Naive thymus-derived CD4-positive, alpha-beta T cell (primary cell): ENCODE measurements around the gene ZNHIT3. TPM values are rescaled to one million over a fixed set of nuclear protein-coding genes. Genes with fewer than 3 reads are reported as not detected.

Source experiments
- ATAC-seq: fragments of 150-1000 bp; cut with Tn5 transposase; 2 replicates; pipeline ENCODE4 v1.10.0; 2021; ENCODE audit warnings: mild to moderate bottlenecking, moderate library complexity
- CTCF ChIA-PET: fragments of 350-600 bp; sonication (Branson Sonifier 250); formaldehyde crosslinking; loops from one replicate; lab custom pipeline; 2021; ENCODE audit warnings: antibody characterized with exemption; lab: Charles Lee
- POLR2A ChIA-PET: fragments of 350-600 bp; sonication (Branson Sonifier 250); formaldehyde crosslinking; loops from one replicate; lab custom pipeline; 2021; ENCODE audit warnings: antibody characterized with exemption, inconsistent platforms; lab: Charles Lee
- DNase-seq, 9 donors: peaks; one replicate each; pipeline versions ENCODE4 v3.0.0 to v3.0.0-alpha.2; 2020 to 2022; ENCODE audit warnings: mixed read lengths in 1 of 9
- H3K27ac ChIP-seq: one replicate; pipeline ENCODE4 v1.7.0; 2013; ENCODE audit warnings: mild to moderate bottlenecking, low read depth, low read length, moderate library complexity
- H3K27me3 ChIP-seq, 2 donors: one replicate each; pipeline ENCODE4 v1.7.0; 2013; ENCODE audit warnings: low read length in 2 of 2, mild to moderate bottlenecking in 2 of 2, moderate library complexity in 2 of 2; ENCODE audit not compliant: control insufficient read depth in 2 of 2, insufficient read depth in 2 of 2
- H3K36me3 ChIP-seq, 3 experiments: 1 replicate in 2 of 3; 2 replicates in 1 of 3; pipeline ENCODE4 v1.7.0; 2013; ENCODE audit warnings: low read length in 3 of 3, mild to moderate bottlenecking in 3 of 3, moderate library complexity in 1 of 3; ENCODE audit not compliant: insufficient read depth in 3 of 3, control insufficient read depth in 2 of 3
- H3K4me1 ChIP-seq, 2 donors: one replicate each; pipeline ENCODE4 v1.7.0; 2013; ENCODE audit warnings: low read length in 2 of 2, mild to moderate bottlenecking in 2 of 2, moderate library complexity in 1 of 2; ENCODE audit not compliant: control insufficient read depth in 2 of 2, insufficient read depth in 2 of 2
- H3K4me3 ChIP-seq: 2 replicates; pipeline ENCODE4 v1.7.0; 2013; ENCODE audit warnings: mild to moderate bottlenecking, low read length
- H3K9me3 ChIP-seq, 3 experiments: 1 replicate in 2 of 3; 2 replicates in 1 of 3; pipeline ENCODE4 v1.7.0; 2013; ENCODE audit warnings: low read length in 3 of 3; ENCODE audit not compliant: control insufficient read depth in 2 of 3
- H3K27ac Mint-ChIP-seq, 9 donors: one replicate each; pipeline ENCODE4 v1.8.0; 2020 to 2022; ENCODE audit warnings: mixed read lengths in 9 of 9, mild to moderate bottlenecking in 8 of 9, moderate library complexity in 5 of 9, inconsistent platforms in 2 of 9
- H3K27me3 Mint-ChIP-seq, 5 donors: one replicate each; pipeline ENCODE4 v1.8.0; 2021 to 2022; ENCODE audit warnings: mixed read lengths in 5 of 5, mild to moderate bottlenecking in 1 of 5
- H3K36me3 Mint-ChIP-seq, 5 donors: one replicate each; pipeline ENCODE4 v1.8.0; 2020 to 2022; ENCODE audit warnings: mixed read lengths in 5 of 5, mild to moderate bottlenecking in 3 of 5, inconsistent platforms in 1 of 5
- H3K4me1 Mint-ChIP-seq, 7 donors: one replicate each; pipeline ENCODE4 v1.8.0; 2020 to 2022; ENCODE audit warnings: mixed read lengths in 7 of 7, mild to moderate bottlenecking in 3 of 7, inconsistent platforms in 1 of 7
- H3K4me3 Mint-ChIP-seq, 10 donors: one replicate each; pipeline ENCODE4 v1.8.0; 2020 to 2022; ENCODE audit warnings: mild to moderate bottlenecking in 10 of 10, mixed read lengths in 10 of 10, moderate library complexity in 6 of 10, inconsistent platforms in 2 of 10
- H3K9me3 Mint-ChIP-seq, 11 donors: one replicate each; pipeline ENCODE4 v1.8.0; 2020 to 2022; ENCODE audit warnings: mixed read lengths in 11 of 11, mild to moderate bottlenecking in 4 of 11, inconsistent platforms in 1 of 11, moderate library complexity in 1 of 11
- intact Hi-C, 2 donors: fragments of 100-400 bp; cut with micrococcal nuclease; formaldehyde crosslinking; loops; one replicate each; pipeline ENCODE4 v1.15.1; 2023
- polyA plus RNA-seq, 2 donors: library from polyadenylated mRNA; unstranded; fragments of 300-500 nt; fragmentation: Illumina TruSeq; gene quantifications; one replicate each; pipeline ENCODE4 v1.2.3, GENCODE V29; 2021
- total RNA-seq, 6 experiments: library from RNA in 5 of 6; stranded (reverse) in 5 of 6; gene quantifications; 1 replicate in 5 of 6; 2 replicates in 1 of 6; pipeline ENCODE4 v1.2.3 and lab custom pipeline; 2021 to 2026

Gene ZNHIT3
- total and polyA plus RNA-seq, 7 experiments from 2014 or later, result 38.4 to 118 (median 58.7) TPM

- Mint-ChIP-seq H3K27ac (peak within 1 kb of the TSS; percentile 94 to 99 (median 97)), H3K4me1 (peaks cover 5 to 38% (median 12%) of the 10 kb centered on the region in 7 donors), H3K36me3 (peaks cover 0 to 23% (median 5%) of the 10 kb centered on the region in 5 donors), H3K4me3 (peak within 1 kb of the TSS; percentile 93 to 100 (median 98)), H3K27me3 (no peaks in the 10 kb centered on the region), H3K9me3 (peaks cover 0 to 3% (median 0%) of the 10 kb centered on the region in 11 donors)
- ChIA-PET POLR2A (interaction anchor here (0.6 to 6.5 kb wide), 14 partner anchors 10 to 1369 kb away, joined by 3 to 130 read pairs (median 4); partner anchors contain the start of genes GGNBP2, MRM1 and ZNHIT3), CTCF (interaction anchor here (0.6 to 2.4 kb wide), 8 partner anchors 8 to 968 kb away, joined by 3 to 6 read pairs (median 3); no protein-coding TSS in a partner anchor)
- H3K27me3 ChIP-seq, result no peaks in the 10 kb centered on the region
- H3K4me1 ChIP-seq, result peaks cover 6% of the 10 kb centered on the region in 2 donors
- H3K9me3 ChIP-seq, result no peaks in the 10 kb centered on the region
- peak within 1 kb of the TSS; percentile 100 for H3K4me3 ChIP-seq
- peak; percentile 88 for ATAC-seq
- H3K36me3 ChIP-seq, result peaks cover 0 to 18% (median 0%) of the 10 kb centered on the region in 3 experiments
- H3K27ac ChIP-seq, result peak within 1 kb of the TSS; percentile 97
- peak; percentile 74 to 90 (median 81) for DNase-seq
- intact Hi-C loops, result loop anchor here (1.0 to 5.0 kb wide), 7 partner anchors 9 to 412 kb away; partner anchors contain the start of genes GGNBP2 (in 2 of the 2), ZNHIT3 (in 2 of the 2), AATF (in 1 of the 2) and DHRS11 (in 1 of the 2)
Observed at GRCh38 chr17:36534840-36535668, 48.6 kb downstream of the ZNHIT3 start, which contains the start of the genes MYO19 and PIGW. MYO19 (minus strand) TSS chr17:36534868; CDS start chr17:36532538, 2,330 bp downstream. PIGW (plus strand) TSS chr17:36534987; CDS start chr17:36537102, 2,115 bp downstream.

DNA sequence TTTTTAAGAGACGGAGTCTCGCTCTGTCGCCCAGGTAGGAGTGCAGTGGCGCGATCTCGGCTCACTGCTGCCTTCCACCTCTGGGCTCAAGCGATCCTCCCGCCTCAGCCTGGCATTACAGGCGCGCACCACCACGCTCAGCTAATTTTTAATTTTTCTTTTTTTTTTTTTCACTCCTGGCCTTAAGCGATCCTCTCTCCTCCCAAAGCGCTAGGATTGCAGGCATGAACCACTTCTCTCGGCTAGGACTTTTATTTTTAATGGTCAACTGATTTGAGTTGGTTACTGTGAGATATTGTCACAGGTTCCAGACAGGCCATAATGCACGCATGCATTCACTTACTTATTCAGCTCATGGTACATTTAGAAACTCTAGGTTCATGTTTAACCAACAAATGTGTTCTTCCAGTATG lies 49.2 kb downstream of the ZNHIT3 start:
- CTCF ChIA-PET, result interaction anchor here (0.6 to 2.4 kb wide), 4 partner anchors 9 to 67 kb away, joined by 3 to 6 read pairs (median 4); no protein-coding TSS in a partner anchor
- Mint-ChIP-seq H3K36me3 (peaks cover 0 to 23% (median 5%) of the 10 kb centered on the region in 5 donors), H3K9me3 (peaks cover 0 to 3% (median 0%) of the 10 kb centered on the region in 11 donors), H3K4me1 (peaks cover 5 to 38% (median 12%) of the 10 kb centered on the region in 7 donors), H3K27me3 (no peaks in the 10 kb centered on the region), H3K4me3 (peak overlapping the region; percentile 93 to 100 (median 98)), H3K27ac (peak overlapping the region; percentile 94 to 99 (median 97))
- Histone ChIP-seq H3K4me1 (peaks cover 6% of the 10 kb centered on the region in 2 donors), H3K27ac (peak overlapping the region; percentile 97), H3K4me3 (peak overlapping the region; percentile 100), H3K9me3 (no peaks in the 10 kb centered on the region), H3K27me3 (no peaks in the 10 kb centered on the region), H3K36me3 (peaks cover 0 to 18% (median 0%) of the 10 kb centered on the region in 3 experiments)
- ATAC-seq, result no peak
- intact Hi-C loops, result loop anchor here (1.0 to 5.0 kb wide), 5 partner anchors 9 to 412 kb away; partner anchors contain the start of genes GGNBP2 (in 2 of the 2), AATF (in 1 of the 2), DHRS11 (in 1 of the 2) and MRM1 (in 1 of the 2)
- no peak for DNase-seq
- POLR2A ChIA-PET, result interaction anchor here (0.7 to 6.5 kb wide), 11 partner anchors 9 to 1369 kb away, joined by 3 to 130 read pairs (median 4); partner anchors contain the start of genes GGNBP2, MRM1 and ZNHIT3

DNA sequence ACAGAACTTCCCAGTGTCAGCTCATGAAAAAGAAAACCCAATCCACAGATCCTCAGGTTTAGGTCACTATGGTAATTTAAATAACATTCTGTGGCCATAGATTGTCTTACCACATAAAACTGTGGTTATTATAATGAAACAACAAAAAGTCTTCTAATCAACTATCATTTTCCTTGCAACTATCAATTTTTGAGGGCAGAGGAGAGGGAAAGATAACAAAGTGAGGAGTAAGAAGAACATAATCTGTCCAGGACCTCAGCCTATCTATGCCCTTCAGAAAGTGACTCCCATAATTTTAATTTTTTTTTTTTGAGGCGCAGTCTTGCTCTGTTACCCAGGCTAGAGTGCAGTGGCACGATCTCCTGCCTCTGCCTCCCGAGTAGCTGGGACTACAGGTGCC lies 54.2 kb downstream of the ZNHIT3 start:
- ChIA-PET CTCF (no interaction called here), POLR2A (interaction anchor here (1.2 to 1.4 kb wide), 3 partner anchors 10 to 61 kb away, joined by 3 to 5 read pairs (median 3); partner anchors contain the start of gene MRM1)
- peaks cover 0 to 3% (median 0%) of the 10 kb centered on the region in 11 donors for H3K9me3 Mint-ChIP-seq
- Histone ChIP-seq H3K36me3 (peaks cover 0 to 8% (median 0%) of the 10 kb centered on the region in 3 experiments), H3K4me1 (peaks cover 12 to 14% of the 10 kb centered on the region in 2 donors), H3K27ac (no peak overlapping the region), H3K27me3 (no peaks in the 10 kb centered on the region), H3K4me3 (no peak overlapping the region), H3K9me3 (no peaks in the 10 kb centered on the region)
- intact Hi-C loops, result loop anchor here in 1 of 2 donors (10.0 kb wide), 1 partner anchor 956 kb away; the partner anchor contains the start of gene AP2B1
- H3K27me3 Mint-ChIP-seq, result no peaks in the 10 kb centered on the region
- no peak for DNase-seq
- peaks cover 0 to 18% (median 5%) of the 10 kb centered on the region in 5 donors for H3K36me3 Mint-ChIP-seq
- no peak overlapping the region for H3K4me3 Mint-ChIP-seq
- H3K4me1 Mint-ChIP-seq, result peaks cover 5 to 29% (median 15%) of the 10 kb centered on the region in 7 donors
- ATAC-seq, result no peak
- H3K27ac Mint-ChIP-seq, result peak overlapping the region in 1 of 9 donors; percentile 10

DNA sequence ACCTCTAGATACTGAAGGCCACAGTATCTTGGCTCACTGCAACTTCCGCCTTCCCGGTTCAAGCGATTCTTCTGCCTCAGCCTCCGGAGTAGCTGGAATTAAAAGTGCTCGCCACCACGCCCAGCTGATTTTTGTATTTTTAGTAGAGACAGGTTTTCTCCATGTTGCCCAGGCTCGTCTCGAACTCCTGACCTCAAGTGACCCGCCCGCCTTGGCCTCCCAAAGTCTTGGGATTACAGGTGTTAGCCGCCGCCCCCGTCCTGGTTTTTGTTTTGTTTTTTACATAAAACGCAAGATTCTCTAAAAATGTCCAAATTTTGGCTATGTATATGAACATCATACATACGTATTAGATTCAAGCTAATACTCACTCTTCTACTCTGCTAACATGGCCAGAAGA lies 56.3 kb downstream of the ZNHIT3 start:
- POLR2A ChIA-PET, result interaction anchor here (4.4 to 7.7 kb wide), 2 partner anchors 8 to 59 kb away, joined by 52 to 130 read pairs; partner anchors contain the start of genes MRM1, MYO19 and PIGW
- Mint-ChIP-seq H3K9me3 (no peaks in the 10 kb centered on the region), H3K27me3 (no peaks in the 10 kb centered on the region), H3K27ac (peak overlapping the region in 3 of 9 donors; percentile 19 to 51 (median 21)), H3K4me3 (peak overlapping the region in 2 of 10 donors; percentile 5 to 93), H3K36me3 (peaks cover 0 to 18% (median 4%) of the 10 kb centered on the region in 5 donors), H3K4me1 (peaks cover 5 to 29% (median 22%) of the 10 kb centered on the region in 7 donors)
- ATAC-seq (no peak), DNase-seq (no peak)
- Histone ChIP-seq H3K4me3 (no peak overlapping the region), H3K9me3 (no peaks in the 10 kb centered on the region), H3K36me3 (peaks cover 0 to 12% (median 0%) of the 10 kb centered on the region in 3 experiments), H3K27me3 (no peaks in the 10 kb centered on the region), H3K27ac (no peak overlapping the region), H3K4me1 (peaks cover 21 to 24% of the 10 kb centered on the region in 2 donors)
- intact Hi-C loops, result loop anchor here in 1 of 2 donors (10.0 kb wide), 1 partner anchor 958 kb away; the partner anchor contains the start of gene AP2B1
- CTCF ChIA-PET, result interaction anchor here (1.4 kb wide), 1 partner anchor 18 kb away, joined by 4 read pairs; no protein-coding TSS in a partner anchor

- Mint-ChIP-seq H3K36me3 (peaks cover 0 to 17% (median 4%) of the 10 kb centered on the region in 5 donors), H3K9me3 (no peaks in the 10 kb centered on the region), H3K27me3 (no peaks in the 10 kb centered on the region), H3K4me1 (peaks cover 5 to 41% (median 33%) of the 10 kb centered on the region in 7 donors), H3K27ac (peak overlapping the region; percentile 92 to 100 (median 96)), H3K4me3 (peak overlapping the region; percentile 87 to 97 (median 94))
- Histone ChIP-seq H3K4me3 (peak overlapping the region; percentile 99), H3K36me3 (peaks cover 0 to 12% (median 0%) of the 10 kb centered on the region in 3 experiments), H3K9me3 (no peaks in the 10 kb centered on the region), H3K4me1 (peaks cover 28 to 30% of the 10 kb centered on the region in 2 donors), H3K27me3 (no peaks in the 10 kb centered on the region), H3K27ac (peak overlapping the region; percentile 94)
- ChIA-PET POLR2A (interaction anchor here (1.2 to 7.7 kb wide), 5 partner anchors 9 to 58 kb away, joined by 4 to 130 read pairs (median 12); partner anchors contain the start of genes MRM1, MYO19 and PIGW), CTCF (interaction anchor here (1.0 kb wide), 1 partner anchor 39 kb away, joined by 6 read pairs; no protein-coding TSS in a partner anchor)
- ATAC-seq, result no peak
- no peak for DNase-seq
- intact Hi-C loops, result loop anchor here (1.0 to 10.0 kb wide), 5 partner anchors 9 to 959 kb away; partner anchors contain the start of genes AATF (in 1 of the 2), AP2B1 (in 1 of the 2) and MRM1 (in 1 of the 2)
Observed at GRCh38 chr17:36544044-36544306, 57.5 kb downstream of the ZNHIT3 start.
